Smooth muscle cell of trachea (primary cell): ENCODE measurements around the gene ITPR3. TPM values are rescaled to one million over a fixed set of nuclear protein-coding genes. Genes with fewer than 3 reads are reported as not detected.

Experiments
- total RNA-seq: library from RNA; depleted of rRNA; stranded (reverse); fragments of >200 nt; gene quantifications from 2 replicates; pipeline ENCODE4 v1.2.1, GENCODE V29; 2014

Gene ITPR3
- total RNA-seq: 70.3 and 77.4 TPM in 2 replicates

DNA sequence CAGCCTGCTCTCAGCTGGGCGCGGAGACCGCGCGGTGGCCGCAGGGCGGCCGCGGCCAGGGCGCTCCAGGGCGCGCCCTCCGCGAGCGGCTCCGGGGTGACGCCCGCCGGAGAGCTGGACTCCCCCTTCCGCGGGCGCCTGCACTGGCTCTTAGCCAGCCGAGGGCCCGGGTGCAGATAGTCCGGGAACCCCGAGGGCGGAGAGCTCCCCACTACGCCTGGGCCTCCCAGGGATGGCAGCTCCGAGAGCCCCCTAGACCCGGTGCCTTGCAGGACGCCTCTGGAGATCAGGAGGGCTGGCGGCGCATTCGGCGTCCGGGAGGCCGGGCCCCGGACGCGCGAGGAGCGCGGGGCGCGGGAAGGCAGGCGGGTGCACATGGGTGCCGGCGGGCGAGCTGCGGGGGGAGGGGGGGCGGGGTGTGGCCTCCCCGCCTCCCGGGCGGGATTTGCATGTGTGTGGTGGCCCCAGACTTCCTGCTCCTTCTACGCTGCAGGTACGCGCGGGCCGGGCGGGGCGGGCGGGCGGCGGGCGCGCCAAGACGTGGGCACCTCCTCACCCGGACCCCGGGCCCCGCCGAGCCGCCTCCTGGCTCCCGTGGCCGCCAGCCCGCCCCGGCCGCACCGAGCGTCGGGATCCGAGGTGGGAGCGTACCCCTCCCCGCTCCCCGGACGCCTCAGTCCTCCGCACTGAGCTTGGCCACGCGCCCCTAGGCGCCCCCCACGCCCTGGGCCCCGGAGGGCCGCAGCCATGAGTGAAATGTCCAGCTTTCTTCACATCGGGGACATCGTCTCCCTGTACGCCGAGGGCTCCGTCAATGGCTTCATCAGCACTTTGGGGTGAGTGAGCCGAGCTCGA lies at the start of gene ITPR3:
Gene ITPR3, plus strand, starts transcription at position 467 of the 855 bp plus-strand sequence. Its CDS starts 281 bp downstream, at position 748.

DNA sequence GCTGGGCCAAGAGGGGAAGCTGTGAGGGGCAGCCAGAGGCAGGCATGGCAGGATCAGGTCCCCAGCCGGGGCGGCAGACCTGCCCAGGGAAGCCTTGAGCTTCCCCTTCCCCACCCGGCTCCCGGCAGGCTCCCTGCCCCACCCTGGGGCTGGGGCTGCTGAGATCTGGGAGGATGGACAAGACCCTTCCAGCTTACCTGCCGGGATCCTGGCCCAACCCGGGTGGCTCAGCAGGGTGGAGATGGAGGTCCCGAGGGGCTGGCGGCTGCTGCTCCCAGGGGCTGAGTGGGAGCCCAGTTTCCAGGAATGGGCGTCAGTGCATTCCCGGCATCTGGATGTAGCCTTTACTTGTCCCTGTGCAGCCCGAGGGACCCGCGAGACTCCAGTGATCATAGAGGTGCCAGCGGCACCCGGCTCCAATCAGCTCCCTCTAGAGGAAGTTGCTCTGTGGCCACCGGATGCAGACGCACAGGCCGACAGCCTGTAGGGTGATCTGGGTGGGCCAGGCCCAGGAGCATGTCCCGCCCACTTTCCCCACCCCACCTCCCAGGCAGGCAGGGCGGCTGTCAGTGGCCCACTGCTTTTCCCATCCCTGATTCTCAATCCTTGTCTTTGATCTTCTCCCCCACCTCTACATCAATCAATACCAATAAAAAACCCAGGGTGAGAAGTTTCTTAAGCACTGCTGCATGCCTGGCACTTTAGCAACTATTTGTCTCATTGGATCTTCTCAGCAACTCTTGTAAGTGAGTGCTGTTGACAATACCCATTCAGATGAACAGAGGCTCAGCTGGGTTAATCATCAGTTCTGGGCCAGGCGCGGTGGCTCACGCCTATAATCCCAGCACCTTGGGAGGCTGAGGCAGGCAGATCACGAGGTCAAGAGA lies 41.1 kb upstream of the ITPR3 start, which contains the start of gene BAK1:
Gene BAK1, minus strand, starts transcription at position 449 of the 887 bp plus-strand sequence. CDS start 2,672 bp downstream, outside the sequence.

DNA sequence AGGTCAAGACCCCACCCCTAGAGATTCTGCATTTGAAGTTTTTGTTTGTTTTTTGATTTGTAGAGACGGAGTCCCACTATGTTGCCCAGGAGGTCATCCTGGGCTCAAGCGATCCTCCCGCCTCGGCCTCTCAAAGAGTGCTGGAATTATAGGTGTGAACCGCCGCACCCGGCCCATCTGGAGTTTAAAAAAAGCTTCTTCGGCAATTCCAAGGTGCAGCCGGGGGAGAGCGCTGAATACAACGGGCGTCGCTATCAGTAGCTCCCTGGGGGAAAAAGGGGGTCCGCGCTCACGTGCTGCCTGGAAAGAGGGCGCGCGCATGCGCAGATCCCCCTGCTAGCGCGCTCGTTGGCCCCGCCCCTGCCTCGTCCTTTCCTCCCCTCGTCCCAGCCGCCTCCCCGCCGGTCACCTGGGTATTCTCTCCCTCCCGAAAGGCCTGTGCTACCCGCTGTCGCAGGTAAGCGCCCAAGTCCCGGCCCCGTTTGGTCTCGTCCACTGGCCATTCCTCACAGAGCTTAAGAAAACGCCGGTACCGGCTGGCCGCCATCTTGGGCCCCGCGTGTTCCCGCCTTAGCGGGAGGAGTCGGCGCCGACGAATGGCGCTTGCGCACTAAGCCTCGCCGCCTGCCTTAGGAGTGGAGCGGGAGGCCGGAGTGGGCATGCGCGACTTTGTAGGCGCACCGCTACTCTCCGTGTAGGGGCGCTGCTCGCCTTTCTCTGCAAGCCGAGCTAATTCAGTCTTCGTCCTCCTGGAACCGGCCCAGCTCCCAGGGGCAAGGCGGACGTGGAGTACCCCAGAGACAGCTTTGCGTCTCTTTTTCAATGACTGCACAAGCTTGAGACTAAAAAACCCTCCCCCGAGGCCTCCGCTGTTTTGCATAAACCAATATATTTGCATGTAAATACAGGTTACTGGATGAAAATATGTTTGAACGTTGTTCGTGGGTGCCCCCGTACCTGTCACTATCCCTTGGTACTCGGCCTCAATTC lies 90.3 kb downstream of the ITPR3 start, which contains the start of gene UQCC2:
Gene UQCC2, minus strand, starts transcription at position 561 of the 990 bp plus-strand sequence. Its CDS starts 14 bp downstream, at position 547.

Other genes with a start within 250 kb of the ITPR3 start
- 1.8 and 36.2 TPM in 2 replicates for gene KIFC1, start 229.5 kb upstream of the ITPR3 start, total RNA-seq
- 23.9 and 27.0 TPM in 2 replicates for gene PHF1, start 210.3 kb upstream of the ITPR3 start, total RNA-seq
- 125 and 147 TPM in 2 replicates for gene CUTA, start 203.2 kb upstream of the ITPR3 start, total RNA-seq
- gene SYNGAP1, start 201.3 kb upstream of the ITPR3 start, total RNA-seq: 8.0 and 10.8 TPM in 2 replicates
- 5.1 and 5.3 TPM in 2 replicates for gene ZBTB9, start 166.7 kb upstream of the ITPR3 start, total RNA-seq
- 10.5 and 11.7 TPM in 2 replicates for gene BAK1, start 41.0 kb upstream of the ITPR3 start, total RNA-seq
- 12.7 and 27.5 TPM in 2 replicates for gene UQCC2, start 90.4 kb downstream of the ITPR3 start, total RNA-seq
- gene IP6K3, start 125.6 kb downstream of the ITPR3 start, total RNA-seq: 0.50 TPM in 1 of 2 replicates, not detected in the other
- gene LEMD2, start 167.8 kb downstream of the ITPR3 start, total RNA-seq: 47.0 and 56.4 TPM in 2 replicates
- gene MLN, start 182.7 kb downstream of the ITPR3 start, total RNA-seq: not detected in 2 replicates